Vagina (tissue), 2 donors: ENCODE measurements around the gene GRPEL2.

ENCODE experiments used
- POLR2A ChIP-seq, 2 donors: fragments of 450-650 bp; IDR thresholded peaks; one replicate each; pipeline ENCODE4 v1.6.1; 2017; ENCODE audit warnings: antibody characterized with exemption in 2 of 2, mild to moderate bottlenecking in 2 of 2, moderate library complexity in 2 of 2
- POLR2AphosphoS5 ChIP-seq, 2 donors: sonication (generic); formaldehyde crosslinking; IDR thresholded peaks; one replicate each; pipeline ENCODE4 v1.9.0; 2017; ENCODE audit warnings: antibody characterized with exemption in 2 of 2, mild to moderate bottlenecking in 2 of 2, low read depth in 1 of 2; ENCODE audit not compliant: insufficient read depth in 1 of 2
- TF ChIP-seq, protein P1 (sequence below), 3 experiments: fragments of 450-650 bp in 2 of 3; fragments of 200-600 bp in 1 of 3; sonication (generic) in 1 of 3; IDR thresholded peaks; one replicate each; pipeline ENCODE4 v1.5.1; 2017 to 2019; ENCODE audit warnings: antibody characterized with exemption in 3 of 3, mild to moderate bottlenecking in 2 of 3, moderate library complexity in 2 of 3

GRCh38 chr5:149320791-149321330 lies 24.4 kb upstream of the GRPEL2 start:
- no peak for TF ChIP-seq POLR2AphosphoS5 (IDR thresholded peaks at IDR 0.05; ENCODE audit: insufficient read depth in 1 of 2, low read depth in 1 of 2)
- TF ChIP-seq, protein P1, sequence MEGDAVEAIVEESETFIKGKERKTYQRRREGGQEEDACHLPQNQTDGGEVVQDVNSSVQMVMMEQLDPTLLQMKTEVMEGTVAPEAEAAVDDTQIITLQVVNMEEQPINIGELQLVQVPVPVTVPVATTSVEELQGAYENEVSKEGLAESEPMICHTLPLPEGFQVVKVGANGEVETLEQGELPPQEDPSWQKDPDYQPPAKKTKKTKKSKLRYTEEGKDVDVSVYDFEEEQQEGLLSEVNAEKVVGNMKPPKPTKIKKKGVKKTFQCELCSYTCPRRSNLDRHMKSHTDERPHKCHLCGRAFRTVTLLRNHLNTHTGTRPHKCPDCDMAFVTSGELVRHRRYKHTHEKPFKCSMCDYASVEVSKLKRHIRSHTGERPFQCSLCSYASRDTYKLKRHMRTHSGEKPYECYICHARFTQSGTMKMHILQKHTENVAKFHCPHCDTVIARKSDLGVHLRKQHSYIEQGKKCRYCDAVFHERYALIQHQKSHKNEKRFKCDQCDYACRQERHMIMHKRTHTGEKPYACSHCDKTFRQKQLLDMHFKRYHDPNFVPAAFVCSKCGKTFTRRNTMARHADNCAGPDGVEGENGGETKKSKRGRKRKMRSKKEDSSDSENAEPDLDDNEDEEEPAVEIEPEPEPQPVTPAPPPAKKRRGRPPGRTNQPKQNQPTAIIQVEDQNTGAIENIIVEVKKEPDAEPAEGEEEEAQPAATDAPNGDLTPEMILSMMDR (IDR thresholded peaks at IDR 0.05): no peak
- TF ChIP-seq POLR2A (IDR thresholded peaks at IDR 0.05): no peak
